Ovary (tissue), 3 donors: Measurements from ENCODE around the gene PIAS4.

Experiments
- CTCF ChIP-seq, 3 donors: fragments of 450-650 bp in 2 of 3; fragments of 200-600 bp in 1 of 3; IDR thresholded peaks; one replicate each; pipeline versions ENCODE4 v1.5.1 to v1.8.0; 2016 to 2022; ENCODE audit warnings: antibody characterized with exemption in 3 of 3, mild to moderate bottlenecking in 1 of 3
- EP300 ChIP-seq: sonication (generic); formaldehyde crosslinking; IDR thresholded peaks from one replicate; pipeline ENCODE4 v1.6.1; 2017; ENCODE audit warnings: antibody characterized with exemption
- donor health status: DM: no; HTN: no; CAD: no.

GRCh38 chr19:4030981-4031380 is 23.4 kb downstream of the PIAS4 start:
- TF ChIP-seq CTCF (IDR thresholded peaks at IDR 0.05): no peak
- TF ChIP-seq EP300: no peak
